ENCODE data around the gene CD58.

Gene CD58

GRCh38 chr1:116538544-116538943 is 32.3 kb downstream of the CD58 start:
- no peak for DNase-seq

GRCh38 chr1:116537898-116538297 is 32.9 kb downstream of the CD58 start:
- DNase-seq, result no peak

GRCh38 chr1:116537040-116537831 is 33.6 kb downstream of the CD58 start:
- no peak for DNase-seq

GRCh38 chr1:116534014-116534739 is 36.6 kb downstream of the CD58 start:
- DNase-seq, result no peak

DNA sequence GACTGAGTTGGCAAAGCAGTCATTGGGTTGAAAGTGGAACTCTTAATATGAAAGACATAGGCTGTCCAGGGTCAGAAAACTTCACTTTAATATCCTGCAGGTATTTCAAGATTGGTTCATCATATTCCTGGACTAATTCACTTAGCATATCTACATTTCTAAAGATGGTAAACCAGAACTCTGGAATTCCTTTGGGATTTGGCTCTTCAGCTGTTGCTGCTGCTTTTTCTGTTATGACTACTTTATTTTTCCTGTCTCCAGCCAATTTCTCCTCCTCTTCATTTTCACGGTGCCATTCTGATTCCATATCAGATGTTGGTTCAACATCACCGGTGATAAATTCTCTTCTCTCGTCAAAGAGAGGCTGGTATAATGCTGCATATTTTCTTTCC is 37.4 kb downstream of the CD58 start:
- no peak for DNase-seq

DNA sequence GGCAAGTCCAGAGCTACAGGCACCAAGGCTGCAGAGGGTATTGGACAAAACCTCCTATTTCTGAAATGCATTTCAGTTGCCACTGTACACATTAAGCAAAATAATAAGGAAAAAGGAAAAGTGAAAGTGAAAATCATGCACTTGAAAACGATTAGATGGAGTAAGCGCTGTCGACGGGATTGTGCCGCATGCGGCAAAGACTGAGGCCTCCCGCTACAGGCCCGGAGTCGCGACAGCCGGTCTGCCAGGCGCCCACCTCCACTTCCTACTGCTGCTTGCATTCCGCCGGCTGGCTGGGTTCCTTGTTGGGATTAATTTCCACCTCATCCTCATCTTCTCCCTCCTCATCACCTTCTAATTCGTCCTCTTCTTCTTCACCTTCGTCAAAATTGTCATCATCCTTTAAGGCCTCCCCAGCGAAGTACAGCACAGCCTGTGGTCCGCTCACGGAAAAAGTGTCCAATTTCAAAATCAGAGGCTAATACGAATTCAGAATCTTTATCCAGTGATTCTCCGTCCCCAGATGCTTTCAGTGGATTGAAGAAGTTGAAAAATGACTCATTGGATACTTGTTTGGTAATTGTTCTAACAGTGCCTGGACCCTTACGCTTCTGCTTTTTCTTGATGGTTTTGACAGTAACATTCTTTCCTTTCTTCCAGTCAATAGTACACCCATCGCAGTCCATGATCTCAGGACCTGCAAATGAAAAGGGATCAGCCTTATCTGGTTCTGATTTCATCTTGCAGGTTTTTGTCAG is 38.0 kb downstream of the CD58 start:
- no peak for DNase-seq

- no peak for DNase-seq
These were observed 38.9 kb downstream of the CD58 start for GRCh38 chr1:116531917-116532316.

GRCh38 chr1:116529681-116530080 is 41.1 kb downstream of the CD58 start:
- DNase-seq, result no peak

GRCh38 chr1:116529199-116529631 is 41.6 kb downstream of the CD58 start:
- no peak for DNase-seq

DNA sequence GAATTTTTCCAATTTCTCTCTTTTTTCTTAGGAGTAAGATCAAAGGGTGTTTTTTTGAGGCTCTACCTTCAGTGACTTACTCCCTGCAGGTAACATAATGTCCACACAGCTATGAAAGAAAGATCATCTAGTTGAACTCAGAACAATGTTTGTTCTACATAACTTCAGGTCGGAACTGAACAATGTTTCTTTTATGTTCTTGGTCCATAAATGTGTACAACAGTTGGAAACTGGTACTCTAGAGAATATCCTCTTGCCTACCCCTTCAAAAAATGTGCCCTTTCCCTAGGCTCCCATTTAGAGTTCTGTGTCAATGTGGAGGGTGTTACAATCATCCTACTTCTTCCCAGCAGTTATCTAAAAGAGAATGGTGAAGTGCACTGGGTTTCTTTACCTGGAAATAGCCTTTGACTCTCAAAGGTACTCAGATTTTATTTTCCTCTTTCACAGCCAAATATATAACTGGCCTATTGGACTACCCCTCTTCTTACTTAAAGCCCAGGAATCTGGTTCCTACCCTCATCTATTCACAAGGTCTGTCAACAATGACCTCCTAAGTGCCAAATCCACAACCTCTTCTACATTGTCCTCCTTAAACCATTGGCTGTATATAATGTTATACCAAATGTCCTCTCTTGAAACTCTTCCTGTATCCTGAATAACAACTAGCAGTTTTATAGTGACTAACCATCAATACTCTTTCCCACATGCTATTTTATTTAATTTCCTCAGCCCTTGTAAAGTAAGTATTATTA is 42.3 kb downstream of the CD58 start:
- no peak for DNase-seq

GRCh38 chr1:116525440-116525839 is 45.4 kb downstream of the CD58 start:
- no peak for DNase-seq

GRCh38 chr1:116521186-116521585 is 49.6 kb downstream of the CD58 start:
- DNase-seq, result no peak

DNA sequence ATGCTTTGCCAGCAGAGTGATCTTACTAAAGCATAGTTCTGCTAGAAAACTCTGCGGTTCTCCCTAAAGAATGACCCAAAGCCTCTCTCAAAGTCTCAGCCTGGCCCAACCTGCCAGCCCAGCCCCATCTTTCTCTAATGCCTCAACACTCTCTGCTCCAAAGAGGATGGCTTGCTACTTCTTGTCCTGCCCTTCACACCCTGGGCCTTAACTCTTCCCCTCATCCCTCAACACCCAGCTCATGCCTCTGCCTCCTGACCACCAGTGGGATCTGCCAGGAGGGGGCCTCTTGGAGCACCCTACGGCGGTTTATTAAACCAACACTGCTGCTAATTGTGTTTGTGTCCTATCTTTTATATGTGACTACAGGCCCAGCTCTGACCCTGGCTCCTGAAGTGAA is 52.4 kb downstream of the CD58 start:
- DNase-seq, result no peak

DNA sequence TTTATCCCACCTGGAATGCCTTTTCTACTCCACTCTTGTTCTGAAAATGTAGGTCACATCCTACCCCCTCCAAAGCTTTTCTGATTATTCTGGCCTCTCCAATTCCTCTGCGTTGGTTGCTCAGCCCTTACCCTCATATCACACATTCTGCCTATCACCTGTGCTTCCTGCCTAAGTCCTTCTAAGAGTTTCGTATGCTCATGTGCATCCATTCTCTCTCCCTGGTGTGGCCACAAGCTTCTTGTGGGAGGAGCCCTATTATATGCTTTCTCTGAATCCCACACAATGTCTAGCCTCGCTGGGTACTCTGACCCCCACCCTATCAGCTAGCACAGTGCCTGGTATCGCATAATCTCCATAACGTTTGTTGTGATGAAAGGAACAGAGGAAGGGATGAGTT is 54.2 kb downstream of the CD58 start:
- DNase-seq, result no peak

GRCh38 chr1:116515702-116516101 is 55.1 kb downstream of the CD58 start:
- DNase-seq, result no peak

- no peak for DNase-seq
These were observed 55.9 kb downstream of the CD58 start for GRCh38 chr1:116514708-116515525.

GRCh38 chr1:116513956-116514355 is 56.9 kb downstream of the CD58 start:
- DNase-seq, result no peak

- no peak for DNase-seq
These were observed 59.3 kb downstream of the CD58 start for GRCh38 chr1:116511459-116512019.

GRCh38 chr1:116510361-116510760 is 60.5 kb downstream of the CD58 start:
- DNase-seq, result no peak

- no peak for DNase-seq
These were observed 61.5 kb downstream of the CD58 start for GRCh38 chr1:116508984-116509980.

Data from NCI-H526 (cell line).